CD4-positive, CD25-positive, alpha-beta regulatory T cell (primary cell): ENCODE measurements around the gene CCNY. TPM values are rescaled to one million over a fixed set of nuclear protein-coding genes. Genes with fewer than 3 reads are reported as not detected.

Source experiments
- ATAC-seq, 2 donors: fragments of 150-1000 bp; cut with Tn5 transposase; one replicate each; pipeline ENCODE4 v1.10.0; 2021; ENCODE audit warnings: low read depth in 2 of 2, moderate number of reproducible peaks in 2 of 2, moderate library complexity in 1 of 2
- DNase-seq, 3 donors: peaks; one replicate each; pipeline versions ENCODE4 v3.0.0 to v3.0.0-alpha.2; 2012 to 2022; ENCODE audit warnings: mixed read lengths in 1 of 3
- H3K27ac ChIP-seq: one replicate; pipeline ENCODE4 v1.7.0; 2013; ENCODE audit warnings: mild to moderate bottlenecking, low read length; ENCODE audit not compliant: insufficient read depth, poor library complexity, severe bottlenecking
- H3K27me3 ChIP-seq: one replicate; pipeline ENCODE4 v1.7.0; 2013; ENCODE audit warnings: low read length; ENCODE audit not compliant: control insufficient read depth, insufficient read depth
- H3K36me3 ChIP-seq: one replicate; pipeline ENCODE4 v1.7.0; 2013; ENCODE audit warnings: mild to moderate bottlenecking, low read length, moderate library complexity; ENCODE audit not compliant: control insufficient read depth, insufficient read depth
- H3K4me1 ChIP-seq: 2 replicates; pipeline ENCODE4 v1.7.0; 2013; ENCODE audit warnings: mild to moderate bottlenecking, low read length; ENCODE audit not compliant: insufficient read depth, control insufficient read depth, poor library complexity, severe bottlenecking
- H3K4me3 ChIP-seq: one replicate; pipeline ENCODE4 v1.7.0; 2013; ENCODE audit warnings: low read depth, mild to moderate bottlenecking, low read length, moderate library complexity
- H3K9me3 ChIP-seq, 2 experiments: 1 replicate in 1 of 2; 2 replicates in 1 of 2; pipeline ENCODE4 v1.7.0; 2013; ENCODE audit warnings: low read length in 2 of 2, mild to moderate bottlenecking in 1 of 2, moderate library complexity in 1 of 2; ENCODE audit not compliant: control insufficient read depth in 2 of 2
- H3K27ac Mint-ChIP-seq, 3 donors: one replicate each; pipeline ENCODE4 v1.8.0; 2020 to 2022; ENCODE audit warnings: mild to moderate bottlenecking in 3 of 3, mixed read lengths in 3 of 3, moderate library complexity in 2 of 3
- H3K27me3 Mint-ChIP-seq: one replicate; pipeline ENCODE4 v1.8.0; 2022; ENCODE audit warnings: mild to moderate bottlenecking, mixed read lengths
- H3K36me3 Mint-ChIP-seq: one replicate; pipeline ENCODE4 v1.8.0; 2020; ENCODE audit warnings: mixed read lengths
- H3K4me1 Mint-ChIP-seq, 4 donors: one replicate each; pipeline ENCODE4 v1.8.0; 2020 to 2022; ENCODE audit warnings: mixed read lengths in 4 of 4, mild to moderate bottlenecking in 1 of 4
- H3K4me3 Mint-ChIP-seq, 4 donors: one replicate each; pipeline ENCODE4 v1.8.0; 2020 to 2022; ENCODE audit warnings: mild to moderate bottlenecking in 4 of 4, mixed read lengths in 4 of 4, moderate library complexity in 3 of 4
- H3K9me3 Mint-ChIP-seq, 7 donors: one replicate each; pipeline ENCODE4 v1.8.0; 2020 to 2022; ENCODE audit warnings: mixed read lengths in 7 of 7, mild to moderate bottlenecking in 3 of 7, moderate library complexity in 2 of 7
- polyA plus RNA-seq, 4 donors: library from polyadenylated mRNA; unstranded; fragments of 300-500 nt; fragmentation: Illumina TruSeq; gene quantifications; one replicate each; pipeline ENCODE4 v1.2.3, GENCODE V29; 2021
- total RNA-seq: library from RNA; stranded (reverse); gene quantifications from one replicate; pipeline ENCODE4 v1.2.3, GENCODE V29; 2022

The CCNY gene
- total and polyA plus RNA-seq, 5 donors from 2014 or later: 6.4 to 58.3 (median 13.1) TPM

DNA sequence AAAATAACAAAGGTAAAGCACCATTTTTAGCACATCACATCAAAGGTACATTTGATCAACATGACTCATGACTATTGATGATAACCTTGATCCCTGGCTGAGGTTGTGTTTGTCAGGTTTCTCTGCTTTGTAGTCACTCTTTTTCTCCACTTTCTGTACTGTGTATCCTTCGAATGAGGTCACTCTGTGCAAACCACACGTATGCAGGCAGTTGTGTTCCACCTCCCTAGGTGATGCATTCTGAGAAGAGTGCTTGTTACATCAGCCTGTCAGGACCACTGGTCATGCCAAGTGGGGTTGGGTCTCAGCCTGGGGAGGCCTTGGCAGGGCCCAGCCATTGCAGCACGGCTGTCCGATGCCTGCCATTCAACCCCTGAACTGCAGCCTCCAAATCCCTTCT, 206.0 kb downstream of the CCNY start:
- Histone ChIP-seq H3K4me1 (no peaks in the 10 kb centered on the region), H3K4me3 (no peak overlapping the region), H3K9me3 (no peaks in the 10 kb centered on the region), H3K36me3 (peaks cover 15% of the 10 kb centered on the region), H3K27me3 (no peaks in the 10 kb centered on the region), H3K27ac (no peak overlapping the region)
- peaks cover 31% of the 10 kb centered on the region for H3K36me3 Mint-ChIP-seq
- peaks cover 0 to 4% (median 0%) of the 10 kb centered on the region in 7 donors for H3K9me3 Mint-ChIP-seq
- no peak overlapping the region for H3K4me3 Mint-ChIP-seq
- H3K27ac Mint-ChIP-seq: no peak overlapping the region
- ATAC-seq: no peak
- peaks cover 12 to 23% (median 17%) of the 10 kb centered on the region in 4 donors for H3K4me1 Mint-ChIP-seq
- DNase-seq: no peak
- no peaks in the 10 kb centered on the region for H3K27me3 Mint-ChIP-seq

- ATAC-seq (no peak), DNase-seq (no peak)
- Mint-ChIP-seq H3K27ac (no peak overlapping the region), H3K36me3 (peaks cover 18% of the 10 kb centered on the region), H3K27me3 (no peaks in the 10 kb centered on the region), H3K4me3 (no peak overlapping the region), H3K9me3 (peaks cover 0 to 2% (median 0%) of the 10 kb centered on the region in 7 donors), H3K4me1 (peaks cover 9 to 12% (median 9%) of the 10 kb centered on the region in 4 donors)
- H3K27ac ChIP-seq: no peak overlapping the region
- H3K4me1 ChIP-seq: no peaks in the 10 kb centered on the region
- peaks cover 17% of the 10 kb centered on the region for H3K36me3 ChIP-seq
- no peaks in the 10 kb centered on the region for H3K27me3 ChIP-seq
- no peak overlapping the region for H3K4me3 ChIP-seq
- no peaks in the 10 kb centered on the region for H3K9me3 ChIP-seq
Measured at GRCh38 chr10:35545079-35545657, 208.9 kb downstream of the CCNY start.

DNA sequence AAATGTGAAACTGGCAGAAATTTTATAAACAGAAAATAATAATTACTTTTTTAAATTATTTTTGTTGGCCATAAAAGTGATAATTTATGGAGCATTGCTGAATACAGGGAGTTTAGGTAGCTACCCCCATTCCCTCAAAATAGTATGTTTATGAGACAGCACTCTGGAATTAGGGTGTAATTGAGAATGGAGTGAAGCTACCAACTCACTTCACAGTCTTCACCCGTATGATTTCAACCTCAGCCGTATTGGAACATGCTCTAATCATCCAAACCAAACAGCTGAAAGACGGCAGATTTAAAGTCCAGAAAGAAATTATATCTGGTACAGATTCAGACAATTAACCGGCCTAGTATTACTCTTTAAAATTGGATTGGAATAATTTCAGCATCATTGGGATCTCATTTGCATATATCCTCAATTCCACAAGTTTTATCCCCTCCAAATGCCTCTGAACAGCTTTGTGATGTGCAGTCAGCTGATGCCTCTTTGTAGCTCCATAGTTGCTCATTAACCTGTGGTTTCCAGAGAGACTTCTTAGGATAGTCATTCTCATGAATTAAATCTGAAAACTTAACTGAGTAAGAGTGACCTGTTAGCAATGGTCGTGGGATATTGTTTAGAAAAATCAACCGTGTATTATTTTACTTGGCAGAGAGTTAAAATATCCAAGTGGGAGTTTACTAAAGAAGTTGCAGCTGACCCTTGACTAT, 209.7 kb downstream of the CCNY start:
- H3K4me1 Mint-ChIP-seq: peaks cover under 1 to 10% (median 2%) of the 10 kb centered on the region in 4 donors
- H3K36me3 ChIP-seq: peaks cover 20% of the 10 kb centered on the region

GRCh38 chr10:35546824-35547225, 210.5 kb downstream of the CCNY start:
- Histone ChIP-seq H3K9me3 (no peaks in the 10 kb centered on the region), H3K27ac (no peak overlapping the region), H3K36me3 (peaks cover 17% of the 10 kb centered on the region), H3K27me3 (no peaks in the 10 kb centered on the region), H3K4me1 (no peaks in the 10 kb centered on the region), H3K4me3 (no peak overlapping the region)
- Mint-ChIP-seq H3K9me3 (no peaks in the 10 kb centered on the region), H3K27me3 (no peaks in the 10 kb centered on the region), H3K36me3 (peaks cover 23% of the 10 kb centered on the region), H3K27ac (peak overlapping the region in 1 of 3 donors; percentile 61), H3K4me1 (peaks cover 0 to 10% (median 2%) of the 10 kb centered on the region in 4 donors), H3K4me3 (no peak overlapping the region)
- ATAC-seq (no peak), DNase-seq (no peak)

More for the DNA sequence above, 209.7 kb downstream of the CCNY start:
- no peak for ATAC-seq
- Mint-ChIP-seq H3K4me3 (no peak overlapping the region), H3K9me3 (peaks cover 0 to 2% (median 0%) of the 10 kb centered on the region in 7 donors), H3K27ac (no peak overlapping the region), H3K27me3 (no peaks in the 10 kb centered on the region), H3K36me3 (peaks cover 23% of the 10 kb centered on the region)
- Histone ChIP-seq H3K27me3 (no peaks in the 10 kb centered on the region), H3K27ac (no peak overlapping the region), H3K4me1 (no peaks in the 10 kb centered on the region), H3K9me3 (no peaks in the 10 kb centered on the region), H3K4me3 (no peak overlapping the region)
- no peak for DNase-seq

DNA sequence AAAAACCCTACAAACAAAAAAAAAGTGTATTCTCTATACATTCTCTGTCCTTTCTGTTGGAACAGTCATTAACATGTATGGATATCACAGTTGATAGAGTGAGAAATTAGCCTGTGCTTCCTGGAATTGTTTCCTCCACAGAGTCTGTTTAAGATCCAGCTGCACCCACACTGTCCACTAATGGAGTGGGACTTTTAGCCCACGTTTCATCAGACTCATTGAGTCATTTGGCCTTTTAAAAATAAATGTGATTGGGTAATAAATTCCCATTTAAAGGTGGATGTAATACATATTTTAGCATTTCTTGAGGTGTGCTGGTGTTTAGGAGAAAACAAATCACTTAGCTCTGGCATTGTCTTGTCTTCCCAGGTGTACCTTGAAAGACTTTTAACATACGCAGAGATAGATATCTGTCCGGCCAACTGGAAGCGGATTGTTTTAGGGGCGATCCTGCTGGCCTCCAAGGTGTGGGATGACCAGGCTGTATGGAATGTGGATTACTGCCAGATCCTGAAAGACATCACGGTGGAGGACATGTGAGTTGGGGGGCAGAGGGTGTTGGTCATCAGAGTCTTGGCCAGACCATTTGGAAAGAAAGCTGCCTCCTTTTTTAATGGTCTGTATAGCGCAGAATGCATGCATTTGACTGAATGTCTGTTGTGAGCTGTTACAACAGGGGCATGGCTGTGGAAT, 216.5 kb downstream of the CCNY start:
- H3K4me3 Mint-ChIP-seq: no peak overlapping the region
- no peaks in the 10 kb centered on the region for H3K27me3 Mint-ChIP-seq

GRCh38 chr10:35554036-35554435, 217.7 kb downstream of the CCNY start:
- no peak overlapping the region for H3K27ac ChIP-seq
- no peaks in the 10 kb centered on the region for H3K4me1 ChIP-seq
- peaks cover 0 to 12% (median 4%) of the 10 kb centered on the region in 4 donors for H3K4me1 Mint-ChIP-seq
- no peak for DNase-seq
- peaks cover 29% of the 10 kb centered on the region for H3K36me3 Mint-ChIP-seq
- ATAC-seq: no peak
- peaks cover 28% of the 10 kb centered on the region for H3K36me3 ChIP-seq
- H3K9me3 ChIP-seq: no peaks in the 10 kb centered on the region
- no peak overlapping the region for H3K4me3 ChIP-seq
- H3K4me3 Mint-ChIP-seq: no peak overlapping the region
- no peaks in the 10 kb centered on the region for H3K9me3 Mint-ChIP-seq
- H3K27me3 Mint-ChIP-seq: no peaks in the 10 kb centered on the region
- no peak overlapping the region for H3K27ac Mint-ChIP-seq
- no peaks in the 10 kb centered on the region for H3K27me3 ChIP-seq

More for the DNA sequence above, 216.5 kb downstream of the CCNY start:
- peaks cover 28% of the 10 kb centered on the region for H3K36me3 ChIP-seq
- no peaks in the 10 kb centered on the region for H3K4me1 ChIP-seq
- H3K36me3 Mint-ChIP-seq: peaks cover 26% of the 10 kb centered on the region
- H3K27me3 ChIP-seq: no peaks in the 10 kb centered on the region
- no peak overlapping the region for H3K4me3 ChIP-seq
- no peaks in the 10 kb centered on the region for H3K9me3 ChIP-seq
- ATAC-seq (no peak), DNase-seq (no peak)
- H3K27ac ChIP-seq: no peak overlapping the region
- H3K27ac Mint-ChIP-seq: peak overlapping the region in 1 of 3 donors; percentile 56
- no peaks in the 10 kb centered on the region for H3K9me3 Mint-ChIP-seq
- peaks cover 0 to 10% (median 4%) of the 10 kb centered on the region in 4 donors for H3K4me1 Mint-ChIP-seq

DNA sequence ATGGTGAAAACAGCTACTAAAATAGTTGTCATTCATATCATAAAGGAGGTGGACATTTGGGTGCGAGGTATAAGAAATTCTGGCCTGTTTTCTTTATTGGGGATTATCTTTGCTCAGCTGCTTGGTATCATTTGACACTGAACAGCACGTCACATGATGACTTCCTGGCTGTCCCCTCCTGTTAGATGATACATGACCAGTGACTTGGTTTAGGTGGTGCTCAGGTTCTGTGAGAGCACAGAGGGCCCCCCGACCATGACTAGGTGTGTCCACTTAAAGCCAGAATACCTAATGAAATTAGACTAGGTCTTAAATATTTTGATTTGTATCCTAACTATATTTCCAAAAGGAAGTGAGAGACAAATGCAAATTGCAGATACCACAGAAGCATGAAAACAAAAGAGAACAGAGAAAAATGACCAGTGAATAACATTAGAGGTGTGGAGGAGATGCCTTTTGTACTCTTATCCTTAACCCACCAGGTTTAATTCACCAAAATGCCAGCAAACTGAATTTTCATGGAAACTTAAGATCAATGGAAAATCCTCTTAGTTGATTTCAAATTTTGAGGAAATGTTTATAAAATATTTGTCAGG, 218.2 kb downstream of the CCNY start:
- Mint-ChIP-seq H3K4me1 (peaks cover 0 to 13% (median 4%) of the 10 kb centered on the region in 4 donors), H3K9me3 (no peaks in the 10 kb centered on the region), H3K27me3 (no peaks in the 10 kb centered on the region), H3K27ac (no peak overlapping the region), H3K4me3 (no peak overlapping the region), H3K36me3 (peaks cover 31% of the 10 kb centered on the region)
- DNase-seq: no peak
- ATAC-seq: no peak
- H3K4me3 ChIP-seq: no peak overlapping the region
- no peak overlapping the region for H3K27ac ChIP-seq
- H3K9me3 ChIP-seq: no peaks in the 10 kb centered on the region
- H3K27me3 ChIP-seq: no peaks in the 10 kb centered on the region
- peaks cover 33% of the 10 kb centered on the region for H3K36me3 ChIP-seq
- H3K4me1 ChIP-seq: no peaks in the 10 kb centered on the region
